WTC11 (cell line): ENCODE data around the gene FBXO47.

Experiments
- ATF1 ChIP-seq: sonication (generic); formaldehyde crosslinking; IDR thresholded peaks from 2 replicates; pipeline ENCODE4 v1.8.1; 2023; ENCODE audit warnings: mild to moderate bottlenecking, moderate library complexity, missing genetic modification reagents
- JUN ChIP-seq: sonication (generic); formaldehyde crosslinking; IDR thresholded peaks from 2 replicates; pipeline ENCODE4 v1.8.0; 2023; ENCODE audit warnings: mild to moderate bottlenecking, missing genetic modification reagents
- TF ChIP-seq, protein P1 (sequence below): fragments of 200-600 bp; IDR thresholded peaks from 2 replicates; pipeline ENCODE4 v1.8.0; 2022; ENCODE audit warnings: antibody characterized with exemption

DNA sequence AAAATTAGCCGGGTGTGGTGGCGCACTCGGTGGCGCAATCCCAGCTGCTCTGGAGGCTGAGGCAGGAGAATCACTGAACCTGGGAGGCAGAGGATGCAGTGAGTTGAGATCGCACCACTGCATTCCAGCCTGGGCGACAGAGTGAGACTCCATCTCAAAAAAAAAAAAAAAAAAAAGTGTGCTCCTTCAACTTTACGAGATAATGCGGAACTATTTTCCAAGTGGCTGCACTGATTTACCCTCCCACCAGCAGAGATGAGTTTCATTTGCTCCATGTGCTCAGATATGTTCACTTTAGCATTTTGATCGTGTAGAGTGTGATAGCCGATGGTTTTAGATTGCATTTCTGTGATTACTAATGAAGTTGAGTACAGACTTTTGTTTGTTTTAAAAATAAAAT is 61.8 kb downstream of the FBXO47 start:
- TF ChIP-seq JUN (CRISPR knock-in tag) (no peak), ATF1 (CRISPR knock-in tag) (no peak)
- TF ChIP-seq, protein P1, sequence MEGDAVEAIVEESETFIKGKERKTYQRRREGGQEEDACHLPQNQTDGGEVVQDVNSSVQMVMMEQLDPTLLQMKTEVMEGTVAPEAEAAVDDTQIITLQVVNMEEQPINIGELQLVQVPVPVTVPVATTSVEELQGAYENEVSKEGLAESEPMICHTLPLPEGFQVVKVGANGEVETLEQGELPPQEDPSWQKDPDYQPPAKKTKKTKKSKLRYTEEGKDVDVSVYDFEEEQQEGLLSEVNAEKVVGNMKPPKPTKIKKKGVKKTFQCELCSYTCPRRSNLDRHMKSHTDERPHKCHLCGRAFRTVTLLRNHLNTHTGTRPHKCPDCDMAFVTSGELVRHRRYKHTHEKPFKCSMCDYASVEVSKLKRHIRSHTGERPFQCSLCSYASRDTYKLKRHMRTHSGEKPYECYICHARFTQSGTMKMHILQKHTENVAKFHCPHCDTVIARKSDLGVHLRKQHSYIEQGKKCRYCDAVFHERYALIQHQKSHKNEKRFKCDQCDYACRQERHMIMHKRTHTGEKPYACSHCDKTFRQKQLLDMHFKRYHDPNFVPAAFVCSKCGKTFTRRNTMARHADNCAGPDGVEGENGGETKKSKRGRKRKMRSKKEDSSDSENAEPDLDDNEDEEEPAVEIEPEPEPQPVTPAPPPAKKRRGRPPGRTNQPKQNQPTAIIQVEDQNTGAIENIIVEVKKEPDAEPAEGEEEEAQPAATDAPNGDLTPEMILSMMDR, result no peak
